RWPE1 (cell line): Measurements from ENCODE around the gene COBL.

ENCODE experiments used
- CTCF ChIA-PET: fragments of 350-600 bp; sonication (Branson Sonifier 250); formaldehyde crosslinking; extraction: SDS; loops from one replicate; lab custom pipeline; 2021; lab: Yijun Ruan, JAX
- POLR2A ChIA-PET: fragments of 400-600 bp; formaldehyde crosslinking; extraction: SDS; loops from one replicate; lab custom pipeline; 2020; ENCODE audit warnings: antibody characterized with exemption; ENCODE audit not compliant: low non-redundant PET; lab: Yijun Ruan, JAX
- DNase-seq: peaks from one replicate; pipeline ENCODE4 v3.0.0; 2012; ENCODE audit warnings: low spot score
- H3K27ac ChIP-seq: fragments of 450-650 bp; 2 replicates; pipeline ENCODE4 v1.5.1; 2017
- CTCF ChIP-seq: fragments of 450-650 bp; conservative IDR thresholded peaks from 2 replicates; pipeline ENCODE4 v1.5.1; 2017; ENCODE audit warnings: low read depth, mild to moderate bottlenecking

Gene COBL

GRCh38 chr7:51224811-51225595 lies 91.6 kb downstream of the COBL start:
- TF ChIP-seq CTCF, result no peak
- DNase-seq, result peak; percentile 53
- no peak overlapping the region for H3K27ac ChIP-seq
- POLR2A ChIA-PET, result interaction anchor here (0.7 kb wide), 1 partner anchor 90 kb away, joined by 3 read pairs; no protein-coding TSS in a partner anchor
- CTCF ChIA-PET, result interaction anchor here (0.5 to 1.4 kb wide), 8 partner anchors 34 to 280 kb away, joined by 3 to 7 read pairs (median 3); no protein-coding TSS in a partner anchor

GRCh38 chr7:51223505-51223904 lies 93.1 kb downstream of the COBL start:
- no peak for DNase-seq
- CTCF ChIA-PET, result interaction anchor here (0.5 kb wide), 1 partner anchor 17 kb away, joined by 5 read pairs; no protein-coding TSS in a partner anchor
- POLR2A ChIA-PET, result no interaction called here

GRCh38 chr7:51222916-51223315 lies 93.7 kb downstream of the COBL start:
- POLR2A ChIA-PET, result no interaction called here
- TF ChIP-seq CTCF, result no peak
- CTCF ChIA-PET, result interaction anchor here (0.7 kb wide), 1 partner anchor 1352 kb away, joined by 7 read pairs; no protein-coding TSS in a partner anchor
- no peak for DNase-seq
- H3K27ac ChIP-seq, result no peak overlapping the region

More at GRCh38 chr7:51223505-51223904, 93.1 kb downstream of the COBL start:
- TF ChIP-seq CTCF, result no peak
- no peak overlapping the region for H3K27ac ChIP-seq

- no peak overlapping the region for H3K27ac ChIP-seq
- DNase-seq, result no peak
- TF ChIP-seq CTCF, result no peak
- ChIA-PET CTCF (no interaction called here), POLR2A (no interaction called here)
Observed at GRCh38 chr7:51220226-51220625, 96.4 kb downstream of the COBL start.

GRCh38 chr7:51219261-51219988 lies 97.2 kb downstream of the COBL start:
- POLR2A ChIA-PET, result no interaction called here
- TF ChIP-seq CTCF, result no peak
- no peak overlapping the region for H3K27ac ChIP-seq
- CTCF ChIA-PET, result no interaction called here
- DNase-seq, result no peak

- TF ChIP-seq CTCF, result no peak
- DNase-seq, result no peak
Observed at GRCh38 chr7:51217804-51218203, 98.8 kb downstream of the COBL start.

More at GRCh38 chr7:51217804-51218203, 98.8 kb downstream of the COBL start:
- POLR2A ChIA-PET, result no interaction called here
- H3K27ac ChIP-seq, result no peak overlapping the region
- CTCF ChIA-PET, result no interaction called here
